Femur (tissue), 1 donor: Measurements from ENCODE around the gene CELF2.

ENCODE experiments used
- DNase-seq: peaks from one replicate; pipeline ENCODE4 v3.0.0-alpha.2; 2017

CELF2 gene

DNA sequence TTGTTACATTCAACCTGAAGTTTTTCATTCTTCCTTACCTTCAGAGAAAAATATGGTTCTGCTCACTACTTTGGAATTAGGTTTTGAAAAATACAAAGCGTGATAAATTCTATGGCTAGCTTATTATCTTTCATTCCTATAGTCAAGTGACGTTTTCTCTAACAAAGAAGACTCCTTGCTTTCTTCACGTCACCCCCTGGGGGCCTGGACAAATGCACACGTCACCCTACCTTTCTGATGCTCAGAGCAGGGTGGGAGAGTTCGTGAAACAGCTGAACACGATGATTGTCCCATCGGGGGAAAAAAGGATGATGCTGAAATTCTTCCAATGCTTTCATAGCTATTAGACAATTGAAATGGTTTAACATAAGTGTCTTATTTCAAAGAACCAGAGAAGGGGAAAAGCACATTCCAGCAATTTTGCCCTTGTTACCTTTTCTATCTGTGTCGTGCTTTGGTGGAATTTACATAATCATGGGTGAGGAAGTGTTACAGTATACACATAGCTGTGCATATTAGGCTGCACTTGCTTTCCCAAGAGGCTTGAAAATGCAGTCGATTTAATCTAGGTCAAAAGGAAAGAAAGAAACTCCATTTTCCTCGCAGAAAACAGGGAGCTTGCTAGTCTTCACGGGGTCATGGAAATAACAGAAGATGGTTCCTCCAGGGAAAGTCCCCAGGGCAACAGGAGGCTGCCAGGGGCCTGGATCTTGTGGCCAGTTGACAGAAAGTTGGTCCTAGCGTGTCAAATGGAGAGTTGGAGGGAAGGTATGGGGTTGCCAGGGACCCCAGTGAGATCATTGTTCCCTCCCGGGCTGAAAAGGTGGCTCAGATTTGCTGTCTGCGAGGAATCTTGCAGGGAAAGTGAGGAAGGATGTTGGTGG, 189.2 kb downstream of the CELF2 start:
- no peak for DNase-seq

DNA sequence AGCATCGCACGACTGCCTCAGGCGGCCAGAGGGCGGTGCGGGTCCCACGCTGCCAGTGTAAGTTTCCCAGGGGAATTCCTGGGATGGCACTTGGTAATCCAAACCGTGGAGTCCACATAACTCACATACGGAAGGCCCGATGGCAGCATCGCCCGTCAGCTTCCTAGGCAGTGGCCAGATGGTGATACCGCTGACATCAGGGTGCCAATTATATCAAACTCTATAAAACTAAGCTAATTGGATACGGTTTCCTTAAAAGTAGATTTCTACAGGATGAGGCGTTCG, 189.8 kb downstream of the CELF2 start:
- DNase-seq: peak; percentile 37

DNA sequence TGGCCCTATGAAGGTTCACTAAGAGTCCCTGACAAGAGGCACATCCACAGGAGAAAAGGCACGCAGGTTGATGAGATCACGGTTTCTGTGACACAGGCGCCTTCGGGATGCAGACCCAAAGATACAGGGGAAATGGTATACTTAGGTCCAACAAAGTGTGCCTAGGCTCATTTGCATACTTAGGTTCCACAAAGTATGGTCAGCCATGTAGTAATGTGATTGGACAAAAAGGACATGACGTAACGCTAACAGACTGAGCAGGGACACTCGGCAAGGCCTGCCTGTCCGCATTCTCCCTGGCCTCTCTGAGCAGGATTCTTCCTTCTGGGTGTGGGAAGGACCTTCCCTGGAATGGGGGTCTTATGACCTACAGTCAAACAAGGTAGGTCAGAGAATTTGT, 190.6 kb downstream of the CELF2 start:
- DNase-seq: no peak

DNA sequence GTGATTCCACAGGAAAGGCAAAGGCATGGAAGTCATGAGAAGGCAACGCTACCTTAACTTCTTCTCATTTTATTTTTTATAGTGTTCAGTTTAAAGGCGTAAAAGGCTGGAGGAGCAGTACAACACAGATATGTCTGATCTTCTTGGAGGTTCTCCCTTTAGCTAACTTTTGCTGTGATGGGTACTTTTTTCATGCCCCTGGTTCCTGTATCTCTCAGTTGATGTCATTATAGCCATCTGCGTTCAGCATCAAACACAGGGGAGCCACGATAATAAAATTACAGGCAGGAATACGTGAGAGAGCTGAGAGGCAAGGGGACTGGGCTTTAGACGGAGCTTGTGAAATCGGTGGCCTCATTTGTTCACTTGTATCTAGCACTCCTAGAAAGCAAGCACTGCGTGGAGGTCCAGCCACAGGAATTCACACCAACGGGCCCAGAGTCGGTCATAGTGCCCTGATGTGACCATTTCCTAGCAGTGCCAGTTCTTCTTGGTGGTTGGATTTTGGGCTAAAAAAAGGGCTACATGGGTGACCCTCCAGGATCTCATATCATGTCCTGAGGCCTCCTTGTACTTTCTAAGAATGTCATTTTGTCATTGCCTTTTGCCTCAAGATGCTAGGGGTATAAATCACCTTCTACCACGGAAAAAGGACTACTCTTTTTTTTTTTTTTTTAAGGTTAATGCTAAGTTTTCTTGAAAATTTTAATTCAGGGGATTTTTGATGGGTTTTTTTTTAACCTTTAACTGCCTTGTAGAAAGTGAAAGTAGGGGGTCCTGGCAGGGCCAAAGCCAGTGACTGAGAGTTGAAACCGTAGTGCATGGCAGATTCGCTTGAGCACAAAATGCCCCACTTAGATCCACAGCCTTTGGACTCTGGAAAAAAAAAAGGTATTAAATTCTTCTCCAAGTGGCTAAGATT, 191.5 kb downstream of the CELF2 start:
- DNase-seq: no peak

DNA sequence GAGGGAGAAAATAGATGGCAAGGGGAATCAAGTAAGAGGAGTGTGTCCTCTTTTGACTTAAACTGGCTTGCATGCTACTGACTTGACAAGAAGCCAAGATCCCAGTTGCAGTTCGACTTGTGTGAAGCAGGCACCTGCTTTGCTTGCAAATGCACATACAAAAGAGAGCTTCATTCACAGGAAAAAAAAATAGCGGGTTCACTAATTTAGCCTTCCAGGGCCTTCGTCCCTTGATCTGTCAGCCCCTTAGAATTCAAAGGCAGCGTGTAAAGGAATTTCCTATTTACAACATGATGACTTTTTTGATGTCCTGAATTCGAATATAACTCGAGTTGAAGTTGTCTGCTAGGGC, 192.1 kb downstream of the CELF2 start:
- DNase-seq: no peak

DNA sequence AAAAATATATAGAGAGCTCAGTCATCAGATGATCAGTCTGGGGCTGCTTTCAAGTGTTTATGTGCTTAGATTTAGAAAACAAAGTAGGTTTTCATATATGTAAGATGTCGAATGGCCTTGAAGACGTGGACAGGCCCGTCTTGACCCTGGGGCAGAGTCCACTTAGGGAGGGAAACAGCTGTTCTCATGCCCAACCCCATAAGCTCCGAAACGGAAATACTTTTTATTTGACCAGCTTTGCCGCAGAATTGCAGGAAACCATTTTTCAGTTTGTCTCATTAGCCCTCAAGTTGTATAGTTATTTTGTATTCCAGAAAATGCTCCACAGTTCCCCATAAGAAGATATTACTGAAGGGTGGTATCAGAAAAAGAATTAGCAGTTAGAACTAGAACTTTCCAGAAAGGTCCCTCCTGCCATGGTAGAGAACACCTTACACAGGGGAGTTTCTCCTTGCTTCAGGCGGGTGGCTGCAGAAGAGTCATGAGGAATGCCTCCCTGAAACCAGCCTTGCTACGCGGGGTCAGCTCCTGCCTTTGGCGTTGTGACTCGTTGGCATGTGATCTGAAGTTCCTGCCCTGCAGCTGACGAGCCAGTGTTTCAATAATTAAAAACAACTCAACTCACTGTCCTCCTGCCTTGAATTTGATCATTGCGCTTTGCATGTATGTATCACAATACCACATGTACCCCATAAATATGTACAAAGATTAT, 192.7 kb downstream of the CELF2 start:
- no peak for DNase-seq

DNA sequence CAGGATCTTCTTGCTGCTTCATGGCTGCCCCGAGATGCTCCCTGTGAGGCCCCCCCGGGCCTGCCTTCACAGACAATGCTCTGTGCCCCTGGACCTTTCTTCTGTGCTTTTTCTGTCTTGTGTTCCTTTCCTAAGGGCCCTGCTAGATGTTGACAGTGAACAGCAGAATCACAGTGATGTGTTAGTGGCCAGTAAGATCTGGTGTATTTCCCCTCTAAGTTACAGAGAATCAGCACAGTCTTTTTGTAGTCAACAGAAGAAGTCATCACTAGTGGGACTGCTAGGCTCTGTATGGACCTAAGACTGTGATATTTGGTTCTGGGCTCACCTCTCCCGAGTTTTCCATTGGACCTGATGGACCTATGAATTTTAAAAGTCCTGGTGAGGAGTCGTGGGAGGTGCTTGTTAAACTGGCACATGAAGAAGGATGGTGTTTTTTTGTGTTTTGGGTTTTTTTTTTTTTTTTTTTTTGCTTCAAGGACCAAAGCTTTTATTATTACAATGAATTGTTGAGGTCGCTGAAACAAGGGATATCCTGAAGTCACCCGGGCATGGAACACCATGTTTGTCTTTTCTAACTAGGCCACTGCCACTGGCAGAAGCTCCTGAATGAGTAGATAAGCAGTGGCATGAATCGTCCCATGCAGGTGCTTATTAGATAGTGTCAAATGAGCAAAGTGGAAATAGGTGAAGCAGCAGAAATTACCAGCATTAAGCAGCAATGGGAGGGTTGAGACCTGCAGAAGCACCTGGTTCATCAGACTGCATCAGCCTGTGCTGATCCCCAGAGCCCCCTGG, 194.8 kb downstream of the CELF2 start:
- DNase-seq: no peak

DNA sequence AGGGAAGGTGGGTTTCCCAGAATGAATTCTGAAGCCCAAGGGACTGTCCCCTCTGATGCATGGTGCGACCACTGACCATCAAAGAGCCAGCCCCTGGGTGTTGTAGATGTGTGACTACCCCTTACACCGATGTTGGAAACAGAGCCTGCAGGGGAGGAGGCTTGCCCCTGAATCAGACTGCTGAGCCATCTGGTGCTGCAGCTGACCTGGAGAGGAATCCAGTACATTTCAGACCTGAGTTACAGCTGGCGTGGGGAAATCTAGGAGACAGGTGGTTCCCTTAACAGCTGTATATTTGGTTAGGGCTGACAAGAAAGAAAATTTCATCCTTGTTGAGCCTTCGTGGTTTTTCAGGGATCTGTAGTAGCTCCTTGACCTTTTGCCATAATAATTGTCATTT, 195.5 kb downstream of the CELF2 start:
- no peak for DNase-seq

DNA sequence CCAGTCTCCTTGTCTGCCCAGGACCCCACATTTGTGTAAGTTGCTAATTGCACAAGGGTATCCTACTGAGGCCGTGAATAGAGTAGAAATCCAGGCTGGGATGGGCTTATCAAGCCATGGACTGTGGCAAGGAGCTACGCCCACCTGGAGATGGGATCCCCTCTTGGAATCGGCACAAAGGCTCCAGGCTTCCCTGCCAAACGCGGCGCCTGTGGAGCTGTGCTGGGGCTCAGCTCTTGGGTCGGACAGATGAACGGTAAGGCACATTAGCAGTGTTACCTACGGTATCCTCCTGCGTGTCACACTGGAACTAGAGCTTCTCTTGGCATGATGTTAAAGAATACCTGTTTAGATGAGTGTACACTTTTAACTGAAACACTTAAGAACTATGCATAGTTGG, 196.7 kb downstream of the CELF2 start:
- DNase-seq: no peak

DNA sequence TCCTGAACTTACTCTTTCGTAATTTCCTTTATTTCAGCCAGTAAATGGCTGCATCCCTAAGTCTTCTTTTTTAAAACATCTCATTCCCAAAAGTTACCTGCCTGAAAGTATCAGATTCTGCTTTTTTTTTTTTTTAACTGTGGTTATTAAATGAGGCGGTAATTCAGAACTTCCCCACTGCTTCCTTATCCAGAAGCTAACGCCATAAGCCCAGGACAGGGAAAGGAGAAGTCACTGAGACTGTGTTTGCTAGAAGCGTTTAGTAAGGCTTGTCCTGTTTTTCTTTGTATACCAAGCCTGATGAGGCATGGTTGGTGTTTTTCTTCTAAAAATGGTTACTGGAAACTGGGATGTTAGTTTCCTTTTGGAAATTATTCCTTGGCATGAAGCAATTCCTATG, 197.8 kb downstream of the CELF2 start:
- DNase-seq: no peak

DNA sequence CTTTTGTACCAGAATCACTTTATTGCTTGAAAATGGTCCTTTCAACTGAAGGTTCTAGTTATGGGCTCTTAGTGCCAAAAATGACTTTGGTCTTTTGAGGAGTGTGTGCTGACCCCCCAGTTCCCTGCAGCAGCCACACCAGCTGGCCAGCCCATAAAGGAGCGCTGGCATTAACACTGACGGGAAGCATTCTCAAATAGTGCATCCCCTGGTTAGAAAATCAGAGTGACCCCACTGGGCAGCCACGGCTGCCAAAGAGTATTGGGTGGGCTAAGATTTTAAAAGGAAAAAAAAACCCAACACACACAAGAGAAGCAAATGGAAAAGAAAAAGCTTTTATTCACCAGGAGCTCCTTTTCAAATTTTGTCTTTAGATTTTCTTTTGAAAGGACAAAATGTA, 199.8 kb downstream of the CELF2 start:
- DNase-seq: no peak

DNA sequence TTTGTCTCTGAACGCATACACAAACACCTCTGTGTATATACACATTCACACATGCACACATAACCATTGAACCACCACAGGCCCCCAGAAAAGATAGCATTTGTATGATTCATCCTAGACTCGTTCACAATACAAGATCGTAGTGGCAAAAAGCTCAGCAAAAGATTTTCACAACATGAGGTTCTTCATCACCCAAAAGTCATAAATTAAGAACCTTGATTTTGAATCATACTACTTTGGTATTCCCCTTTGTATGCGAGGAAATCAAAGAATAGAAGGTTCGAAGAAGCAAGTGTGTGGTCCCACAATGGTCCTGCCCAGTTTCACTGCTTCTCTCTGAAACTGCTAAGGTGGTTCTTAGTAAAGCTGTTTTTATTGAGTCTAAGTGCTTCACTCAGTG, 200.7 kb downstream of the CELF2 start:
- no peak for DNase-seq

DNA sequence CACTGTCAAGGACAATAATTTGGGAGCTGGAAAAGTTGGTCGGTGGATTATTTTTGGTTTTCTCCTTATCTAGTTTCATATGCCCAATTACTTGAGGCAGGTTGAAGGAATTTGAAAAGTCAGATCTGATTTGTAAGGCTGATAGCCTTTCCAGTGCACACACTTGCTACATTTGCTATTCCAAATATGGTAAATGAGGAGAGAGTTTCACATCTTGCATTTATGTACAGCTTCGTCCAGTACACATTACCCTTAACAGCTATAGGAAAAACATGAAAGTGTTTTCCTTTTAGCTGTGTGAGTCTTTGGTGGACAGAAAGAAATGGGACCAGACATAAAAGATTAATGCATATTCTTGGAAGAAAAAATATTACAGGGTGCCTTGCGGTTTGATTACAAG, 201.8 kb downstream of the CELF2 start:
- no peak for DNase-seq

DNA sequence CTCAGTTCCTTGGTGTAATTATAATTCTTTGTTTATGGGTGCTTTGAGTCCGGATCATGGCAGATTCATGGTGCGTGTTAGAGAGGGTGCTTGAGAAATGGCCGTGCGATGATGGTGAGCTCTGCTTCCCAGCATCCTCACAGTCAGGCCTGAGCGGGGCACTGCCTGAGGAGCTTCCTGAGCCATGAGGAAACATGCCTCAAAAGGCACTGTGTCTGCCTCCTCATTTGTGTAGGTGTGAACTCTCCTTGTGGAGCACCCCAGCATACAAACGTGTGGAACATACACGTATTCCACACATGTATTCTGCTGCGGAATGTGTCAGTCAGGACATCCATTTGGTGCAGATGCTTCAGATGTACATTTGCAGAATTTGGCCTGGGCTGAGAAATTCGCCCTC, 205.4 kb downstream of the CELF2 start:
- no peak for DNase-seq

DNA sequence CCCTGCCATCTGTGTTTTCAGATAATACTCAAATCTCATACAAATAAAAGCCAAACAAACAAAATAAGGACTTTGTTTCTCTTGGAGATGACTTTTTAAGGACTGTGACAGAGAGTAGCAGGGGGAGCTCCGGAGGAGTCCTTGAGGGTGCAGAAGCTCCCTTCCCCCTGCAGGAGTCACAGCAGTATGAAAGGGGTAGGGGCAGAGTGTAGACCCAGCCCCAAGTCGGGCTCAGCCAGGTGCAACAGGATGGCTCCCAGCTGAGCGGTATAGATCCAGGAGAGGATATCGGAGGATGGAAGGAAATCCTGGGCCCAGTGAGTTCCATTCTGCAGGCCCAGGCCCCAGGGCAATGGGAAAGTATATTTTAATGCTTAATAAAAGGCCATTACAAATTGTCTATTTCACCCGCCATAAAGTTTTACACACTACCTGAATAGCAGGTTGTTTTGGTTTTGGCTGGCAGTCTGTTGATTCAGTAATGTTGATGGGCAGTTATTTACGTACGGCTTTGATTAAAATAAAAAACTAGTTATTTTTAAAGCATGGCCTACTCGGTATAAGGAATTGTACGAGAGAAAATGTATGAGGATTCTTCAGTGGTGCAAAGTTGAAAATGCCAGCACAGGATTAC, 206.0 kb downstream of the CELF2 start:
- DNase-seq: no peak

DNA sequence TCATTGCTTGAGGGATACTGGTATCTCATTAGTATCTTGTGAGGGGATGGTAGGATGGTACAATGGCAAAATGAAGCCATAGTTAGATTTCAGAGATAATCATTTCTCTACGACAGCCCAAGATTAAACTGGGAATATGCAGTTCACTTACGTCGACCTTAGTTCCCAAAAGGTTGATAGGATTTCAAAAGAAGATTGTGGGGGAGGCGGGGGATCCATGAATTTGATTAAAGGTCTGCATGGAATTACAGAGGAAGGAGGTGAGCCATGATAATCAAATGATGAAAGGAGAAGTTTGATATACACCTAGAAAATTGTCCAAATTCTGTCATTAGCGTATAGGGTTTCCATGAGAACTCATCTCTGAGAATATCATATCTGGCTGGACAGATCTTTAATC, 206.6 kb downstream of the CELF2 start:
- DNase-seq: no peak

DNA sequence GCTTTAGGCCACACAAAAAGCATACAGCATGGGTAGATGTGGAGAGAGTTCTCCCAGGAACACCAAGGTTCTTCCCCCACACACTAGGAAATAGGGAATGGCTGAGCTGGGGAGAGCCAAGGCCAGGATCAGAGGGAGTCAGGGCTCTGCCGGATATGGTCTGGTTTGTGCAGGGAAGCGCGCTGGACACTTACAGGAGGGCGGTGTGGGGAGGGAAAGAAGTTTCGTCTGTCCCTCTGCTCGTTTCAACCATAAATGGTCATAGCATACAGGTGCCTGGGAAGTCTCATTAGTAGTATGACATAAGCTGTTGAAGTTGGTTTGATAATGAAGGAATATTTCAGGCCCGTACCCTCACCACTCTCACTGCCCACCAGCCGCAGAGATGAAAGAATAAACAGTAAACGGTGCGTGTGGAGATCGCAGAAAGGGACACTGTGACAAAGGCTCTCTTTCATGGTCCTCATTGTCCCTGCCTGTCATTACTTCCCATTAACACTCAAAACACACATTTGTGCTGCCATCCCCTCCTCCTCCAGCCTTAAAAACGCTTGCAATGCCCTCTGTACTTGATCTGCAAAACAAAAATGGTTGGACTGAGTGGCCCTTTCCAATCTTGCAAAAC, 207.2 kb downstream of the CELF2 start:
- DNase-seq: no peak

DNA sequence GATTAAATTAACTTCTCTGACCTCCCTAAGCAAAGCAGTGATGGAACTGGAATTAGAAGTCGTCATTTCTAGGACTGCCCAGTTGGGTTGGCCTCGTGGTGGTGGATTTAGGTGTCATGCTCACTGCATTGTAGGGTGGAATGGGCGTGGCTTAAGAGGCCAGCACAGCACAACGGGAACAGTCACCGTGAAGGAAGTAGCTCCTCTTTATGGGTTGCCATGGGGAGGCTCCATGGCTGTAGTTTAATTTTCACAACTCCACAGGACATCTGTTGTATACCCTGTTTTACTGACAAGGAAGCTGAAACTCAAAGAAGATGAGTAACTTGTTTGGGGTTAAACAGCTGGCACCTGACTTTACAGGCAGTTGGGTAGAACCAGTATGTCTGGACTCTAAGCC, 208.3 kb downstream of the CELF2 start:
- DNase-seq: peak; percentile 37

DNA sequence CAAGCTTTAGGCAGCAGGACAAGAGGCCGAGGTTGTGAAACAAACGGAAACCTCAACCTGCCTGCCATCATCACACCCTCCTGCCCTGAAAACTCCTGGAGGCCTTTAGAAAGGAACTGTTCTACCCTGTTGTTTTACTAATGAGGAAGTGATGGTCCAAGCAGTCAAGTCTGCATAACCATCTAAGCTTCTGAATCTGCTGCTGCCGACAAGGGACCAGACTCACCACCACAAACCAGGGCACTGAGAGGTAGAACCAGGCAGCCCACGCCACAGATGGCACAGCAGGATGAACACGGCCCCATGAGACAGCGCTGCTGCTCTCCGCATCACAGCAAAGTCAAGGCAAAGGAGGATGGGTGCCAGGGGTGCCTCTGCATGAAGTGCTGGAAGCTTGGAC, 209.4 kb downstream of the CELF2 start:
- DNase-seq: no peak

DNA sequence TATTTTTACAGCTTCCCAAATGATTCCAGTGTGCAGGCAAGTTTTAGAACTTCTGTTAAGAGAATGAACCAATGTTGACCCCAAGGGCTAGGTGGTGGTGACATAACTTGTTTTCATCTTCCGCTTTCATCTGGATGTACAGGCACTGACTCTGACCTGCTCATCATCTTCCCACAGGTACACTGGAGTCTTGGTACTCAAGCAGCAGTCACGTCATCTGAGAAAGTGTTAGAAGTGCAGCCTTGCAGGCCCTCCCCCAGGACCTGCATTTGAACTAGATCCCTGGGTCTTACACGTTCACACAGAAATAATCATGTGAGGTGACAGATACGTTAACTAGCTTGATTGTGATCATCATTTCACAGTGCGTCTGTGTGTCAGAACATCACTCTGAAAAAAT, 212.2 kb downstream of the CELF2 start:
- DNase-seq: no peak

DNA sequence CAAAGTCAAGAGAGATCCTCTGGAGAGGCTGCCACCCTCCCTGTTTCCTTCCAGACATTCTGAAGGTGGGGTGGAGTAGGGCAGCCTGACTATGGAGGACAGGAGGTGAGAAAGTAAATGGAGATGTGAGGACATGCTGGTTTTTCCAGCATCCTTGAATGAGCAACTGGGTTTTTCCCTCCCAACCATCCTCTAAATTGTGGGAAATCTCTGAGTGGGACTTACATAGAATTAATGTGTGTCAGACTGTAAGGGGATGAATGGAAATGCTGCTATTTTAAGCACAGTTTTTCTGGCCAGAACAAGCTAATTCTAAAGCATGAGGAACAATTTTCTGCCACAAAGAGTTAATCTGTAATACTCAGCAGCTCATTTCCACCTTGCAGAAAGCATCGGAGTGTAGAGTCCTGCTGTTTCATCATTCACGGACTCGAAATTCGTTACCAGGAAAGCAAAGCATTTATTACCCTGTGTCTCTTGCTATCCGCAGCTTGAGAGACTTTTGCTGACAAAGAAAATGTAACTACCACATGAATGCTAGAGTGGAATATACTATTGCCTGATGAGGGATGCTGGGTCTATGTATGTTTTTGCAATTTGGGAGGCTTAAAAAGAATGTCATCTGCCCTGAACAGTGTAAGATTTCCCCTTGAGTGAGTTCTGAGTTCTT, 213.0 kb downstream of the CELF2 start:
- no peak for DNase-seq
